ENCODE data around the gene KCNMB2. TPM values are rescaled to one million over a fixed set of nuclear protein-coding genes. Genes with fewer than 3 reads are reported as not detected.
"Not testable (repeated sequence)": the region's sequence is repeated elsewhere in the genome, so short reads cannot be mapped to it uniquely, and the experiment has no call there.

KCNMB2 gene
- total RNA-seq, 2 experiments from 2014 or later: not detected

GRCh38 chr3:178529606-178530225, 6.5 kb upstream of the KCNMB2 start:
- ChIA-PET CTCF (no interaction called here), POLR2A (no interaction called here)
- H3K27me3 Mint-ChIP-seq: no peaks in the 10 kb centered on the region
- no peaks in the 10 kb centered on the region for H3K4me1 Mint-ChIP-seq
- H3K4me3 Mint-ChIP-seq: no peak overlapping the region
- no peaks in the 10 kb centered on the region for H3K9me3 Mint-ChIP-seq
- no peak overlapping the region for H3K27ac Mint-ChIP-seq
- no peak for DNase-seq
- H3K36me3 Mint-ChIP-seq (ENCODE audit: low read depth): no peaks in the 10 kb centered on the region

- no peaks in the 10 kb centered on the region for H3K36me3 Mint-ChIP-seq (ENCODE audit: low read depth)
- ChIA-PET CTCF (no interaction called here), POLR2A (no interaction called here)
- no peak overlapping the region for H3K4me3 Mint-ChIP-seq
- no peaks in the 10 kb centered on the region for H3K4me1 Mint-ChIP-seq
- peaks cover 19% of the 10 kb centered on the region for H3K27me3 Mint-ChIP-seq
- H3K9me3 Mint-ChIP-seq: no peaks in the 10 kb centered on the region
- DNase-seq: no peak
- no peak overlapping the region for H3K27ac Mint-ChIP-seq
Measured at GRCh38 chr3:178532476-178532875, 3.8 kb upstream of the KCNMB2 start.

- no peak for DNase-seq
- Mint-ChIP-seq H3K27me3 (peaks cover 27% of the 10 kb centered on the region), H3K27ac (no peak overlapping the region), H3K4me1 (no peaks in the 10 kb centered on the region), H3K36me3 (ENCODE audit: low read depth) (no peaks in the 10 kb centered on the region), H3K9me3 (no peaks in the 10 kb centered on the region), H3K4me3 (no peak overlapping the region)
- ChIA-PET POLR2A (no interaction called here), CTCF (no interaction called here)
Measured at GRCh38 chr3:178537122-178537705, 978 bp downstream of the KCNMB2 start.

- POLR2A ChIA-PET: no interaction called here
- Mint-ChIP-seq H3K4me3 (no peak overlapping the region), H3K27ac (no peak overlapping the region), H3K27me3 (peaks cover 27% of the 10 kb centered on the region), H3K36me3 (ENCODE audit: low read depth) (no peaks in the 10 kb centered on the region), H3K4me1 (no peaks in the 10 kb centered on the region), H3K9me3 (no peaks in the 10 kb centered on the region)
- CTCF ChIA-PET: no interaction called here
- no peak for DNase-seq
Measured at GRCh38 chr3:178538056-178538455, 1.8 kb downstream of the KCNMB2 start.

GRCh38 chr3:178540184-178540583, 3.9 kb downstream of the KCNMB2 start:
- no peak for DNase-seq
- ChIA-PET POLR2A (no interaction called here), CTCF (no interaction called here)
- H3K4me1 Mint-ChIP-seq: no peaks in the 10 kb centered on the region
- H3K36me3 Mint-ChIP-seq (ENCODE audit: low read depth): no peaks in the 10 kb centered on the region
- no peaks in the 10 kb centered on the region for H3K9me3 Mint-ChIP-seq
- H3K4me3 Mint-ChIP-seq: no peak overlapping the region
- H3K27ac Mint-ChIP-seq: no peak overlapping the region
- H3K27me3 Mint-ChIP-seq: peaks cover 27% of the 10 kb centered on the region

GRCh38 chr3:178545337-178545736, 9.1 kb downstream of the KCNMB2 start:
- Mint-ChIP-seq H3K4me3 (no peak overlapping the region), H3K27me3 (peaks cover 4% of the 10 kb centered on the region), H3K36me3 (ENCODE audit: low read depth) (no peaks in the 10 kb centered on the region), H3K4me1 (no peaks in the 10 kb centered on the region), H3K27ac (no peak overlapping the region), H3K9me3 (no peaks in the 10 kb centered on the region)
- POLR2A ChIA-PET: no interaction called here
- CTCF ChIA-PET: no interaction called here
- DNase-seq: no peak

- no peak overlapping the region for H3K4me3 Mint-ChIP-seq
- POLR2A ChIA-PET: no interaction called here
Measured at GRCh38 chr3:178546079-178546478, 9.8 kb downstream of the KCNMB2 start.

GRCh38 chr3:178549426-178549825, 13.2 kb downstream of the KCNMB2 start:
- H3K4me3 Mint-ChIP-seq, CTCF ChIA-PET, H3K27me3 Mint-ChIP-seq: not testable (repeated sequence)

More at GRCh38 chr3:178546079-178546478, 9.8 kb downstream of the KCNMB2 start:
- DNase-seq: no peak
- Mint-ChIP-seq H3K27ac (no peak overlapping the region), H3K27me3 (peaks cover 4% of the 10 kb centered on the region), H3K9me3 (no peaks in the 10 kb centered on the region), H3K4me1 (no peaks in the 10 kb centered on the region), H3K36me3 (ENCODE audit: low read depth) (no peaks in the 10 kb centered on the region)
- CTCF ChIA-PET: no interaction called here

GRCh38 chr3:178551916-178552321, 15.7 kb downstream of the KCNMB2 start:
- H3K9me3 Mint-ChIP-seq: no peaks in the 10 kb centered on the region
- H3K27ac Mint-ChIP-seq: no peak overlapping the region
- no peaks in the 10 kb centered on the region for H3K4me1 Mint-ChIP-seq
- H3K27me3 Mint-ChIP-seq: no peaks in the 10 kb centered on the region
- POLR2A ChIA-PET: no interaction called here
- CTCF ChIA-PET: no interaction called here
- no peak for DNase-seq
- no peaks in the 10 kb centered on the region for H3K36me3 Mint-ChIP-seq (ENCODE audit: low read depth)
- H3K4me3 Mint-ChIP-seq: no peak overlapping the region

More at GRCh38 chr3:178549426-178549825, 13.2 kb downstream of the KCNMB2 start:
- H3K4me1 Mint-ChIP-seq; H3K9me3 Mint-ChIP-seq; POLR2A ChIA-PET; H3K27ac Mint-ChIP-seq; H3K36me3 Mint-ChIP-seq (ENCODE audit: low read depth); DNase-seq: not testable (repeated sequence)

- no peaks in the 10 kb centered on the region for H3K36me3 Mint-ChIP-seq (ENCODE audit: low read depth)
- DNase-seq: no peak
- ChIA-PET POLR2A (no interaction called here), CTCF (no interaction called here)
- H3K9me3 Mint-ChIP-seq: no peaks in the 10 kb centered on the region
- no peak overlapping the region for H3K27ac Mint-ChIP-seq
- H3K27me3 Mint-ChIP-seq: no peaks in the 10 kb centered on the region
- H3K4me1 Mint-ChIP-seq: no peaks in the 10 kb centered on the region
- H3K4me3 Mint-ChIP-seq: no peak overlapping the region
Measured at GRCh38 chr3:178558637-178559036, 22.4 kb downstream of the KCNMB2 start.

GRCh38 chr3:178560759-178561158, 24.5 kb downstream of the KCNMB2 start:
- H3K27me3 Mint-ChIP-seq: no peaks in the 10 kb centered on the region
- H3K4me1 Mint-ChIP-seq: no peaks in the 10 kb centered on the region
- CTCF ChIA-PET: no interaction called here
- POLR2A ChIA-PET: no interaction called here
- H3K36me3 Mint-ChIP-seq (ENCODE audit: low read depth): no peaks in the 10 kb centered on the region
- no peak overlapping the region for H3K27ac Mint-ChIP-seq
- DNase-seq: no peak
- no peak overlapping the region for H3K4me3 Mint-ChIP-seq
- H3K9me3 Mint-ChIP-seq: no peaks in the 10 kb centered on the region

- no peaks in the 10 kb centered on the region for H3K9me3 Mint-ChIP-seq
- H3K4me3 Mint-ChIP-seq: no peak overlapping the region
- H3K27me3 Mint-ChIP-seq: no peaks in the 10 kb centered on the region
- H3K27ac Mint-ChIP-seq: no peak overlapping the region
- POLR2A ChIA-PET: no interaction called here
- CTCF ChIA-PET: no interaction called here
- no peaks in the 10 kb centered on the region for H3K4me1 Mint-ChIP-seq
- no peak for DNase-seq
- no peaks in the 10 kb centered on the region for H3K36me3 Mint-ChIP-seq (ENCODE audit: low read depth)
Measured at GRCh38 chr3:178561239-178561638, 25.0 kb downstream of the KCNMB2 start.

- CTCF ChIA-PET: no interaction called here
- DNase-seq: no peak
- Mint-ChIP-seq H3K36me3 (ENCODE audit: low read depth) (no peaks in the 10 kb centered on the region), H3K27me3 (no peaks in the 10 kb centered on the region), H3K4me3 (no peak overlapping the region), H3K27ac (no peak overlapping the region), H3K4me1 (no peaks in the 10 kb centered on the region), H3K9me3 (no peaks in the 10 kb centered on the region)
- POLR2A ChIA-PET: no interaction called here
Measured at GRCh38 chr3:178562143-178562946, 26.1 kb downstream of the KCNMB2 start.

GRCh38 chr3:178562947-178563232, 26.7 kb downstream of the KCNMB2 start:
- no peaks in the 10 kb centered on the region for H3K9me3 Mint-ChIP-seq
- POLR2A ChIA-PET: no interaction called here
- no peak overlapping the region for H3K27ac Mint-ChIP-seq
- DNase-seq: no peak
- no peaks in the 10 kb centered on the region for H3K4me1 Mint-ChIP-seq
- H3K36me3 Mint-ChIP-seq (ENCODE audit: low read depth): no peaks in the 10 kb centered on the region
- CTCF ChIA-PET: no interaction called here
- no peaks in the 10 kb centered on the region for H3K27me3 Mint-ChIP-seq
- no peak overlapping the region for H3K4me3 Mint-ChIP-seq
